Uterus (tissue), 2 donors: ENCODE data around the gene TIMM44.

ENCODE experiments used
- CTCF ChIP-seq, 4 experiments: fragments of 200-600 bp in 2 of 4; fragments of 450-650 bp in 2 of 4; sonication (generic) in 2 of 4; IDR thresholded peaks; one replicate each; pipeline ENCODE4 v1.5.1; 2016 to 2019; ENCODE audit warnings: antibody characterized with exemption in 4 of 4, mild to moderate bottlenecking in 2 of 4, moderate library complexity in 1 of 4
- POLR2A ChIP-seq, 2 donors: fragments of 450-650 bp; IDR thresholded peaks; one replicate each; pipeline ENCODE4 v1.6.1; 2016; ENCODE audit warnings: antibody characterized with exemption in 2 of 2, mild to moderate bottlenecking in 1 of 2, moderate library complexity in 1 of 2

GRCh38 chr19:7904074-7905020 is 39.1 kb downstream of the TIMM44 start:
- TF ChIP-seq CTCF (IDR thresholded peaks at IDR 0.05) (no peak), POLR2A (IDR thresholded peaks at IDR 0.05) (no peak)
